OCI-LY7 (cell line): ENCODE measurements around the gene COBLL1.

ENCODE experiments used
- EZH2phosphoT487 ChIP-seq: fragments of 200-600 bp; sonication (generic); IDR thresholded peaks from 2 replicates; pipeline ENCODE4 v1.6.1; 2018; ENCODE audit warnings: low read depth, borderline replicate concordance, mild to moderate bottlenecking, mixed run types, antibody characterized with exemption, low read length, moderate library complexity, mixed read lengths
- TF ChIP-seq, protein P1 (sequence below): fragments of 200-600 bp; sonication (generic); conservative IDR thresholded peaks from 2 replicates; pipeline ENCODE4 v1.5.1; 2014; ENCODE audit warnings: mild to moderate bottlenecking, antibody characterized with exemption, low read length, moderate library complexity, mixed read lengths

DNA sequence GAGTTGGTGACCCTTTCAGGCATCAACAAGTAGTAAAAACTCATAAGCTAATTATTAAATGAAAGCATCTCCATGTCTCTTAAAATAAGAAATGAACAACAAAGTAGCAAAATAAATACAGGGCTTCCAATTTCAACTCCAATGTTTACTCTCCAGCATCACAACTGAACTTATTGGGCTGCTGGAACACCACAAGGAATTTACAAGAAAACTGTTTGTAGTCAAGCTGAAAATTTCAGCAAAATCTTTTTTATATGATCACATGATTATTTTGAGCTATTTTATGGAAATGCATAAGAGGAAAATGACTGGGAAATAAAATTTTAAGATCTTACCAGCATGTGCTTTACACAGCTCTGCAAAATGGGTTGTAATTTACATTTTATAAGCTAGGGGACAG, 28.1 kb downstream of the COBLL1 start:
- TF ChIP-seq, protein P1, sequence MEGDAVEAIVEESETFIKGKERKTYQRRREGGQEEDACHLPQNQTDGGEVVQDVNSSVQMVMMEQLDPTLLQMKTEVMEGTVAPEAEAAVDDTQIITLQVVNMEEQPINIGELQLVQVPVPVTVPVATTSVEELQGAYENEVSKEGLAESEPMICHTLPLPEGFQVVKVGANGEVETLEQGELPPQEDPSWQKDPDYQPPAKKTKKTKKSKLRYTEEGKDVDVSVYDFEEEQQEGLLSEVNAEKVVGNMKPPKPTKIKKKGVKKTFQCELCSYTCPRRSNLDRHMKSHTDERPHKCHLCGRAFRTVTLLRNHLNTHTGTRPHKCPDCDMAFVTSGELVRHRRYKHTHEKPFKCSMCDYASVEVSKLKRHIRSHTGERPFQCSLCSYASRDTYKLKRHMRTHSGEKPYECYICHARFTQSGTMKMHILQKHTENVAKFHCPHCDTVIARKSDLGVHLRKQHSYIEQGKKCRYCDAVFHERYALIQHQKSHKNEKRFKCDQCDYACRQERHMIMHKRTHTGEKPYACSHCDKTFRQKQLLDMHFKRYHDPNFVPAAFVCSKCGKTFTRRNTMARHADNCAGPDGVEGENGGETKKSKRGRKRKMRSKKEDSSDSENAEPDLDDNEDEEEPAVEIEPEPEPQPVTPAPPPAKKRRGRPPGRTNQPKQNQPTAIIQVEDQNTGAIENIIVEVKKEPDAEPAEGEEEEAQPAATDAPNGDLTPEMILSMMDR: no peak
- no peak for TF ChIP-seq EZH2phosphoT487
